Transverse colon (tissue), 4 donors: ENCODE data around the gene PAPPA. TPM values are rescaled to one million over a fixed set of nuclear protein-coding genes. Genes with fewer than 3 reads are reported as not detected.

Experiments used
- DNase-seq: peaks from one replicate; pipeline ENCODE4 v3.0.0-alpha.2; 2019
- H3K27ac ChIP-seq, 4 donors: fragments of 200-600 bp; sonication (generic); 2 replicates each; pipeline ENCODE4 v1.5.1; 2016 to 2018; ENCODE audit warnings: inconsistent platforms in 4 of 4
- H3K27me3 ChIP-seq: fragments of 200-600 bp; sonication (generic); 2 replicates; pipeline ENCODE4 v1.5.1; 2017; ENCODE audit warnings: inconsistent platforms
- H3K36me3 ChIP-seq, 4 donors: fragments of 200-600 bp; sonication (generic); 2 replicates each; pipeline ENCODE4 v1.5.1; 2017 to 2019; ENCODE audit warnings: inconsistent platforms in 4 of 4
- H3K4me1 ChIP-seq, 4 donors: fragments of 200-600 bp; sonication (generic); 2 replicates each; pipeline ENCODE4 v1.5.1; 2017 to 2020; ENCODE audit warnings: inconsistent platforms in 4 of 4
- H3K4me3 ChIP-seq, 4 donors: fragments of 200-600 bp; sonication (generic); 1 replicate in 1 of 4; 2 replicates in 3 of 4; pipeline versions ENCODE4 v1.5.1 to v1.6.1; 2017 to 2019; ENCODE audit warnings: inconsistent platforms in 4 of 4
- H3K9me3 ChIP-seq, 2 donors: fragments of 200-600 bp; sonication (generic); 2 replicates each; pipeline ENCODE4 v1.5.1; 2017 to 2019; ENCODE audit warnings: inconsistent platforms in 2 of 2
- EP300 ChIP-seq: sonication (generic); formaldehyde crosslinking; IDR thresholded peaks from one replicate; pipeline ENCODE4 v1.6.1; 2017; ENCODE audit warnings: antibody characterized with exemption, low read depth
- POLR2A ChIP-seq: fragments of 450-650 bp; IDR thresholded peaks from one replicate; pipeline ENCODE4 v1.6.1; 2016; ENCODE audit warnings: antibody characterized with exemption, mild to moderate bottlenecking, moderate library complexity
- POLR2AphosphoS5 ChIP-seq, 3 donors: sonication (generic); formaldehyde crosslinking; IDR thresholded peaks; one replicate each; pipeline ENCODE4 v1.6.1; 2016; ENCODE audit warnings: antibody characterized with exemption in 3 of 3
- WGBS, 2 donors: methylation state at CpG; one replicate each; pipeline ENCODE4 v1.1.5; 2018; ENCODE audit warnings: low coverage in 1 of 2; 5-methylcytosine and 5-hydroxymethylcytosine counted together
- in situ Hi-C, 4 donors: fragments of 200-750 bp; cut with MboI; loops; one replicate each; pipeline versions ENCODE4 v1.15.0 to v1.15.1; 2017; ENCODE audit warnings: low sequenced_read_pairs in 3 of 4, low pct_ligation_motif_present in 1 of 4, low pct_unique_long_range_greater_than_20kb in 1 of 4
- intact Hi-C: fragments of 100-400 bp; cut with DNase I; formaldehyde crosslinking; loops from one replicate; pipeline ENCODE4 v1.15.1; 2023; ENCODE audit warnings: low total_unique reads
- total RNA-seq, 4 donors: library from RNA; depleted of rRNA; stranded (reverse); fragments of >200 nt; gene quantifications; one replicate each; pipeline ENCODE4 v1.1.0, GENCODE V29; 2016
- TF ChIP-seq, protein P1 (sequence below), 5 experiments: fragments of 200-600 bp in 3 of 5; fragments of 450-650 bp in 2 of 5; sonication (generic) in 3 of 5; IDR thresholded peaks; 1 replicate in 2 of 5; 2 replicates in 3 of 5; pipeline ENCODE4 v1.5.1; 2016 to 2017; ENCODE audit warnings: antibody characterized with exemption in 5 of 5, inconsistent platforms in 3 of 5, mild to moderate bottlenecking in 2 of 5, moderate library complexity in 1 of 5

PAPPA gene
- total RNA-seq, 4 donors from 2014 or later: 0.37 to 4.4 (median 1.4) TPM

GRCh38 chr9:116394894-116395698 is 241.5 kb downstream of the PAPPA start:
- in situ Hi-C loops (no loop called here), intact Hi-C loops (no loop called here)
- Histone ChIP-seq H3K27ac (no peak overlapping the region), H3K36me3 (no peaks in the 10 kb centered on the region), H3K4me1 (no peaks in the 10 kb centered on the region), H3K27me3 (no peaks in the 10 kb centered on the region), H3K4me3 (no peak overlapping the region), H3K9me3 (no peaks in the 10 kb centered on the region)
- TF ChIP-seq POLR2A (no peak), EP300 (no peak), POLR2AphosphoS5 (IDR thresholded peaks at IDR 0.05) (no peak)
- TF ChIP-seq, protein P1, sequence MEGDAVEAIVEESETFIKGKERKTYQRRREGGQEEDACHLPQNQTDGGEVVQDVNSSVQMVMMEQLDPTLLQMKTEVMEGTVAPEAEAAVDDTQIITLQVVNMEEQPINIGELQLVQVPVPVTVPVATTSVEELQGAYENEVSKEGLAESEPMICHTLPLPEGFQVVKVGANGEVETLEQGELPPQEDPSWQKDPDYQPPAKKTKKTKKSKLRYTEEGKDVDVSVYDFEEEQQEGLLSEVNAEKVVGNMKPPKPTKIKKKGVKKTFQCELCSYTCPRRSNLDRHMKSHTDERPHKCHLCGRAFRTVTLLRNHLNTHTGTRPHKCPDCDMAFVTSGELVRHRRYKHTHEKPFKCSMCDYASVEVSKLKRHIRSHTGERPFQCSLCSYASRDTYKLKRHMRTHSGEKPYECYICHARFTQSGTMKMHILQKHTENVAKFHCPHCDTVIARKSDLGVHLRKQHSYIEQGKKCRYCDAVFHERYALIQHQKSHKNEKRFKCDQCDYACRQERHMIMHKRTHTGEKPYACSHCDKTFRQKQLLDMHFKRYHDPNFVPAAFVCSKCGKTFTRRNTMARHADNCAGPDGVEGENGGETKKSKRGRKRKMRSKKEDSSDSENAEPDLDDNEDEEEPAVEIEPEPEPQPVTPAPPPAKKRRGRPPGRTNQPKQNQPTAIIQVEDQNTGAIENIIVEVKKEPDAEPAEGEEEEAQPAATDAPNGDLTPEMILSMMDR (IDR thresholded peaks at IDR 0.05): no peak
- WGBS, 2 donors: 79 to 86% methylated on average over 4 to 5 of the region's 5 CpGs
- no peak for DNase-seq

DNA sequence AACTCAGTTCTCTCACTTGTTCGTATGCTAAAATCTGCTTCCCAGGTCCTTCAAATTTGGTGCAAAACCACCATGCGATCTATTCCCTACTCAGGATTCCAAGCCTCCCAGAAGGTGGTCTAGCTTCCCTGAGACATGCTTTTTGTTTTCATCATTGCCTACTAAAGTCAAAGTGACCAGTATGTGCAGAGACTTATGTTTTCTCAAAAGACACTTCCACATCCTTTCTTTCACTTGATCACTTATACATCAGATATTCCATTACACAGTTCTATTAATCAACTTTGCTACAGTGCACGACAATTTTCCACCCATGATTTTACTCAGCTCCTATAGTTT is 242.1 kb downstream of the PAPPA start:
- Histone ChIP-seq H3K27me3 (no peaks in the 10 kb centered on the region), H3K36me3 (no peaks in the 10 kb centered on the region), H3K27ac (no peak overlapping the region), H3K4me1 (no peaks in the 10 kb centered on the region), H3K9me3 (no peaks in the 10 kb centered on the region), H3K4me3 (no peak overlapping the region)
- in situ Hi-C loops (no loop called here), intact Hi-C loops (no loop called here)
- 92 to 100% methylated on average over 1 to 3 of the region's 3 CpGs for WGBS, 2 donors
- TF ChIP-seq, protein P1 (IDR thresholded peaks at IDR 0.05): no peak
- no peak for TF ChIP-seq POLR2AphosphoS5 (IDR thresholded peaks at IDR 0.05)
- TF ChIP-seq POLR2A: no peak
- TF ChIP-seq EP300: no peak
- no peak for DNase-seq

- Histone ChIP-seq H3K27me3 (no peaks in the 10 kb centered on the region), H3K4me1 (no peaks in the 10 kb centered on the region), H3K4me3 (no peak overlapping the region), H3K36me3 (no peaks in the 10 kb centered on the region), H3K9me3 (no peaks in the 10 kb centered on the region), H3K27ac (no peak overlapping the region)
- intact Hi-C loops: no loop called here
- in situ Hi-C loops: loop anchor here in 1 of 4 donors (25.0 kb wide), 1 partner anchor 91 kb away; no protein-coding TSS in a partner anchor
- DNase-seq: no peak
- TF ChIP-seq, protein P1 (IDR thresholded peaks at IDR 0.05): no peak
- TF ChIP-seq POLR2A (no peak), EP300 (no peak), POLR2AphosphoS5 (IDR thresholded peaks at IDR 0.05) (no peak)
Observed at GRCh38 chr9:116403171-116403570, 249.6 kb downstream of the PAPPA start.

- H3K27me3 ChIP-seq: no peaks in the 10 kb centered on the region
- no peaks in the 10 kb centered on the region for H3K9me3 ChIP-seq
- no peaks in the 10 kb centered on the region for H3K4me1 ChIP-seq
- in situ Hi-C loops: loop anchor here in 1 of 4 donors (25.0 kb wide), 1 partner anchor 92 kb away; no protein-coding TSS in a partner anchor
- H3K27ac ChIP-seq: no peak overlapping the region
- intact Hi-C loops: no loop called here
- WGBS, 2 donors: 92 to 100% methylated on average over 3 of the region's 3 CpGs
- no peak for DNase-seq
- no peaks in the 10 kb centered on the region for H3K36me3 ChIP-seq
- no peak for TF ChIP-seq POLR2AphosphoS5 (IDR thresholded peaks at IDR 0.05)
- TF ChIP-seq, protein P1 (IDR thresholded peaks at IDR 0.05): no peak
- no peak for TF ChIP-seq EP300
- TF ChIP-seq POLR2A: no peak
- no peak overlapping the region for H3K4me3 ChIP-seq
Observed at GRCh38 chr9:116404228-116404627, 250.6 kb downstream of the PAPPA start.
